Activated naive CD4-positive, alpha-beta T cell treated with Interleukin-2 at 50 U/mL for 16 hours (primary cell): Measurements from ENCODE around the gene KRTAP10-7.
"Not testable (repeated sequence)": the region's sequence is repeated elsewhere in the genome, so short reads cannot be mapped to it uniquely, and the experiment has no call there.

Source experiments
- DNase-seq: peaks from one replicate; pipeline ENCODE4 v3.0.0-alpha.2; 2020

The KRTAP10-7 gene, protein sequence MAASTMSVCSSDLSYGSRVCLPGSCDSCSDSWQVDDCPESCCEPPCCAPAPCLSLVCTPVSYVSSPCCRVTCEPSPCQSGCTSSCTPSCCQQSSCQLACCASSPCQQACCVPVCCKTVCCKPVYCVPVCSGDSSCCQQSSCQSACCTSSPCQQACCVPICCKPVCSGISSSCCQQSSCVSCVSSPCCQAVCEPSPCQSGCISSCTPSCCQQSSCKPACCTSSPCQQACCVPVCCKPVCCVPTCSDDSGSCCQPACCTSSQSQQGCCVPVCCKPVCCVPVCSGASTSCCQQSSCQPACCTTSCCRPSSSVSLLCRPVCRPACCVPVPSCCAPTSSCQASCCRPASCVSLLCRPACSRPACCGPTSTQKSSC

DNA sequence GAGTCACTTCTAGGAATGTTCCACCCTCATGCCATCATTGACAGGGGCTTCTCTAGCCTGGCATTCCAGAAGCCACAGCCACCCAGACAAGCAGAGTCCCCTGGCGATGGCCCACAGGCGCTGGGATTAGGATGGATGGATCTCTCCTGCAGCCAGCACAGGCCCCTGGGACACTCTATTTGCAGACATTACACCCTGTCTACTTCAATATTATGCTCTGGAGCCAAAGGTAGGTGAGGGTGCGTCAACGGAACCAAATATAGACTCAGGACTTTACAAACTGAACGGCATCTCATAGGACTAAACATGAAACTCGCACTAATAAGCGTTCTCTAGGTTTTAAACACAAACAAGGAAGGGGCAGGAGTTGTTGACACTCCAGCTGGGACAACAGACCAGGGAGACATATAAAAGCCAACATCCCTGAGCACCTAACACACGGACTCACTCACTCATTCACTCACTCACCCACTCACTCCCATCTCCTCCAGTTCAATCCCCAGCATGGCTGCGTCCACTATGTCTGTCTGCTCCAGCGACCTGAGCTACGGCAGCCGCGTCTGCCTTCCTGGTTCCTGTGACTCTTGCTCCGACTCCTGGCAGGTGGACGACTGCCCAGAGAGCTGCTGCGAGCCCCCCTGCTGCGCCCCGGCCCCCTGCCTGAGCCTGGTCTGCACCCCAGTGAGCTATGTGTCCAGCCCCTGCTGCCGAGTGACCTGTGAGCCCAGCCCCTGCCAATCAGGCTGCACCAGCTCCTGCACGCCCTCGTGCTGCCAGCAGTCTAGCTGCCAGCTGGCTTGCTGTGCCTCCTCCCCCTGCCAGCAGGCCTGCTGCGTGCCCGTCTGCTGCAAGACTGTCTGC is at the start of gene KRTAP10-7:
TSS of gene KRTAP10-7 (plus strand) at position 480 of the 861 bp plus-strand sequence. CDS start at position 505, 25 bp downstream.
- not testable (repeated sequence) for DNase-seq

DNA sequence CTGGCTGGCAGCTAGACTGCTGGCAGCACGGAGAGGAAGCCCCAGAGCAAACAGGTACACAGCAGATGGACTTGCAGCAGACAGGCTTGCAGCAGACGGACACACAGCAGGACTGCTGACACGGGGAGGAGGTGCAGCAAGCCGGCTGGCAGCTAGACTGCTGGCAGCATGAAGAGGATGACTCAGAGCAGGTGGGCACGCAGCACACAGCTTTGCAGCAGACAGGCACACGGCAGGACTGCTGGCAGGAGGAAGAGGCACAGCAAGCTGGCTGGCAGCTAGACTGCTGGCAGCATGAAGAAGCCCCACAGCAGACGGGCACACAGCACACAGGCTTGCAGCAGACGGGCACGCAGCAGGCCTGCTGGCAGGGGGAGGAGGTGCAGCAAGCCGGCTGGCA is 49.6 kb upstream of the KRTAP10-7 start:
- no peak for DNase-seq

DNA sequence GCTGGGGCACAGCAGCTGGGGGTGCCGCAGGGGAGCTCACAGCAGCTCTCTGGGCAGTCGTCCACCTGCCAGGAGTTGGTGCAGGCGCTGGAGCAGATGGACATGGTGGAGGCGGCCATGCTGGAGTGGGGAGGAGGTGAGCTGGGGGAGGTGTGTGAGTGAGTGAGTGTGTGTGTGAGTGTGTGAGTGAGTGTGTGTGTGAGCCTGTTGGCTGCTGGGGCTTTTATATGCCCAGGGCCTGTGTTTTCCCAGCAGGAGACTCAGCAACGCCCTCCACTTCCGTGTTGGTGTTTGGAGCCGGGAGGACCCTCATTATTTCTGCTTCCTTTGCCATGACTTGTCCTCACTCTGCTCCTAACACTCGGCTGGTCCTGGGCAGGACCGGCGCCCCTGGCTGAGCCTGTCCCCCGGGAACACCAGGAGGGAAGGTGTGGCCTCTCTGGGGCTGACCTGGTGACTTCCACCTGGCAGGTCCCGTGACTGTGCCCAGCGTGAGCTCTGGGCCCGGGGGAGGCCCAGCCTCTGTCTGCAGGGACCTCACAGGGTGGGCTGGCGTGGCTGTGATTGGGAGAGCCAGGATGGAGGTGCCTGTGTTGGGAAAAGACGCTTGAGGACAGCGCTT is 48.9 kb upstream of the KRTAP10-7 start, which contains the start of gene KRTAP10-2:
TSS of gene KRTAP10-2 (minus strand) at position 166 of the 622 bp plus-strand sequence. CDS start at position 119, 47 bp downstream.
- DNase-seq: no peak

DNA sequence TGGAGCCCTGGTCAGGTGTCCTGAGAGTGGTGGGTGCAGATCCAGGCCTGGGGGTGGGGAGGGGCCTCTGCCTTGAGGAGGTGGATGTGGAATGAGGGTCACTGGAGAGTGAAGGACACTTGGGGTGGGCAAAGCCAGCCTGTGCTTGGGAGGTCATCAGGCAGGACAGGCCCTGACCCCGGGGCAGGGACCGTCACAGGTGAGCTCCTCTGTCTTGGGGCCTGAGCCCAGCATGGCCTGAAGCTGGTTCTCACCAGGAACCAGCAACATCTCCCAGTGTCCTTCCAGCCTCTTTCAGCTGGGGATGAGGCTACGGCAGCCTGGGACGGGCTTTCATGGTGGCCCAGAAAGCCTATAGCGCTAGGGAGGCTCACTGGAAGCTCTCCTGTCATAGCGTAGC is 48.3 kb upstream of the KRTAP10-7 start:
- no peak for DNase-seq

DNA sequence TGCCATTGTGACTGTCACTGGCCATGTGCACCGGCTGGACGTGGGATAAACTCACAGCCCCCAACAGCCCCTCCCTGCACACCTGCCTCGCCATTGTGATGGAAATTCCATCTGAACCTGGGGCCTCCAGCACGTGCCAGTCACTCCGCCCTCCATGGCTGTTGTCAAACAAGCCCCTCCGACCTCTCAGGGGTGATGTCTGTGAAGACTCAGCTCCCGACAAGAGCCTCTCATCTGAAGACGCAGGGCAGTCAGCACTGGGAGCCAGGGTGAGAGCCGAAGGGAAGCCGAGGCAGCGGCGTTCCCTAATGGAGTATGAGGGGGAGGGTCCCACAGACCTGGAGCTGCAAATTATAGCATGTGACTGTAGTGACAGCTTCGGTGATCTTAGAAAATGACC is 47.7 kb upstream of the KRTAP10-7 start:
- DNase-seq: no peak

DNA sequence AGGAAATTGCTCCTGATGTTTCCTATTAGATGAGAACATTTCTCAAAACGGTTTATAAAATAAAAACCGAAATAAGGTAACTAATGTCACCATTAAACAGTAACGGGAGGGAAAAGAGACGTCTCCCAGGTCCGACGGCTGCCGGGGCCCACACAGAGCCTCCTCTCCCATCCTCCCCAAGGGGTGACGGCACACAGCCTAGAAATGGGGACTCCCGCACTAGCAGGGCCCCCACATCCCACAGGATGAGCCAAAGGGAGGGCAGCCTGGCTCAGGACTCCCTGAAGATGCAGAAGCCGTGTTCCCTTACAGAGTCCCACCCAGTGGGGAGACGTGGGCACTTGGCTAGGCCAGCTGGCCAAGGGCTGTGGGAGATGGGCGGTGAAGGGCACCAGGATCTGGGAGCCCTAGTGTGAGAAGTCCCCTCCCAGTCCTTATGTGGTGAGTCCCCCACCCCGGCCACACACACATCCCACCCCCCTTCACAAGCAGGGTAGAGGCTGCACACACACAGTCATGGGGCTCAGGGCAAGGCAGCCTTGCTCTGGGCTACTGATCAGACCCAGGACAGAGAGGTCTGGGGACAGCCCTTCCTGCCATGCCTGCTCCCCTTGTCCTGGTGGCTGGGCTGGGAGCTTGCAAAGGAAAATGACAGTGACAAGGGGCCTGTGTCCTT is 45.1 kb upstream of the KRTAP10-7 start:
- DNase-seq: no peak

DNA sequence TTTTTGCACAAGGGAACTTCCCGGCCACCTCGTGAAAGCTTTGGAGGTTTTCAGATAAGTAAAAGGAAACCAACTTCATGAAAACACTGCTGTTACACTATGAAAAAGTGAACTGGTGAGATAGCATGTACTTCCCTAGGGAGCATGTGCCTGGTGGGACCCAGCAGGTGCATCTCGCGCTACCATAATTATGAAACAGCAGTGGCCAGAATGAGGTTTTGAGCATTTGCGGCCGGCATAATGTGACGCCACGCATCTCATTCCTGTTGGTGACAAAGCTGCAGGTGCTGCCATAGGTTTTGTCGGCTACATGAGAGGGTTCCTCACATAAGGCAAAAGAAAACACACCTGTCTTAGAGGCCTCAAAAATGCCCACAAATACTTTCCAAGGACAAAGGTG is 43.5 kb upstream of the KRTAP10-7 start:
- DNase-seq: no peak

DNA sequence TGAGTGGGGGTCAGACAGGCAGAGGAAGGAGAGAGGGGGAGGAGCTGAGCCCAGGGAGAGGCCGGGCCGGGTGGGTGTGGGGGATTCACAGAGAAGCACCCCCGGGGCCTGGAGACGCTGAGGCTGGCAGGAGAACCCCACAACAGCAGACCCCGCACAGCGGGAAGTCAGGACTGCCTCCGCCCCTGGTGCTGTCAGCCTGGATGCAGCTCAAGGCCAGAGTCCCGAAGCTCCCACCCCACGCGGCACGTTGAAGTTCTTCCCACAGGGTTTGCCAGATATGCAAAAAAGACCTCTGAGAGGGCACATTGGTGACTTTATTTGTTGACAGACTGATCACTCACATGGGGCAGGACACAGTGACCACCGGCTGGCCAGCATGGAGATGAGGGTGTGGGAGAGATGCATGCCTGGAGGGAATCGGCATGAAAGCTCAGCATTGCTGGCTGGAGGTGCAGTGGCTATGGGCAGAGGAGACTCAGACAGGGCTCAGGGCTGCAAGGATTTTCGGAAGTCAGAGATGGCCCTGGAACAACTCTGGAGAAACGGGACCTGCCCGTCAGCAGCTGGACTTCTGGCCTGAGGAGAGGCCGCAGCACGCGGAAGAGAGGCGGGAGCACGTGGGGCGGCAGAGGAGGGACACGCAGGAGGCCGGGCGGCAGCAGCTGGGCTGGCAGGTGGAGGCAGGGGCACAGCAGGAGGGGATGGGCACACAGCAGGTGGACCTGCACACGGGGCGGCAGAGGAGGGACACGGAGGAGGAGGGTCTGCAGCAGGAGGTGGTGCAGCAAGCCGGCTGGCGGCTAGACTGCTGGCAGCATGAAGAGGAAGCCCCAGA is 42.7 kb upstream of the KRTAP10-7 start:
- no peak for DNase-seq

DNA sequence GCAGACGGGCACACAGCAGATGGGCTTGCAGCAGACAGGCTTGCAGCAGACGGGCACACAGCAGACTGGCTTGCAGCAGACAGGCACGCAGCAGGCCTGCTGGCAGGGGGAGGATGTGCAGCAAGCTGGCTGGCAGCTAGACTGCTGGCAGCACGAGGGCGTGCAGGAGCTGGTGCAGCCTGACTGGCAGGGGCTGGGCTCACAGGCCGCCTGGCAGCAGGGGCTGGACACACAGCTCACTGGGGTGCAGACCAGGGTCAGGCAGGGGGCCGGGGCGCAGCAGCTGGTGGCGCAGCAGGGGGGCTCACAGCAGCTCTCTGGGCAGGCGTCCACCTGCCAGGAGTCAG is 42.1 kb upstream of the KRTAP10-7 start:
- DNase-seq: not testable (repeated sequence)

DNA sequence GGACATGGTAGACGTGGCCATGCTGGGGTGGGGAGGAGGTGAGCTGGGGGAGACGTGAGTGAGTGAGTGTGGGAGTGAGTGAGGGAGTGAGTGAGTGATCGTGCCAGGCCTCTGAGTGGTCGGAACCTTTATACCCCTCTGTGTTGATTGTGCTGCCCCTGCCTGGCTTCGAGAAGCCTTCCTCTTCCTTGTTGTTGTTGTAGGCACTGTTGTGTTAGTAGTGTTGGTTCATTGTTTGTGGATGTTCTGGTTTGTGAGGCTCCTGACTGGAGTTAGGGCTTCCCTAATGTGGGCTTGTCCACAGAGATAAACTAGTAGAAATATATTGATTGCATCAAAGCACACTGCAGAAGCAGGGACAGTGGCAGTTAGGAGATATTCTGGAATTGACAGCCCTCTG is 41.7 kb upstream of the KRTAP10-7 start, which contains the start of gene KRTAP10-3:
TSS of gene KRTAP10-3 (minus strand) at position 101 of the 400 bp plus-strand sequence. CDS start at position 21, 80 bp downstream.
- no peak for DNase-seq

DNA sequence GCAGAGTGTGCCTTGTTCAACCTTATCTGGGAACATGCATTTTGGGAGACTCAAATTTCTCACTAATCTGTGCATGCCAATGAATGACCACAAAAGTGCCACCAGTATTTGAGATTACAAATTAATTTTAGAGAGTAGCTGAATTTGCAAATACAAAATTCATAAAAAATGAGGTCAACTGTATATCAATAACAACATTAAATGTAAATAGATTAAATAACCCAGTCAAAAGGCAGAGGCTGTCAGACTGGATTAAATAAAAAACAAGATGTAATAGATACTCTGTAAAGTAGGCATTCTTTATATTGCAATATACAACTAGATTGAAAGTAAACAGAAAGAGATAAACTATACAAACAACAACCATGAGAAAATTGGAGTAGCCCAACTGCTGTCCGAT is 36.3 kb upstream of the KRTAP10-7 start:
- DNase-seq: no peak

DNA sequence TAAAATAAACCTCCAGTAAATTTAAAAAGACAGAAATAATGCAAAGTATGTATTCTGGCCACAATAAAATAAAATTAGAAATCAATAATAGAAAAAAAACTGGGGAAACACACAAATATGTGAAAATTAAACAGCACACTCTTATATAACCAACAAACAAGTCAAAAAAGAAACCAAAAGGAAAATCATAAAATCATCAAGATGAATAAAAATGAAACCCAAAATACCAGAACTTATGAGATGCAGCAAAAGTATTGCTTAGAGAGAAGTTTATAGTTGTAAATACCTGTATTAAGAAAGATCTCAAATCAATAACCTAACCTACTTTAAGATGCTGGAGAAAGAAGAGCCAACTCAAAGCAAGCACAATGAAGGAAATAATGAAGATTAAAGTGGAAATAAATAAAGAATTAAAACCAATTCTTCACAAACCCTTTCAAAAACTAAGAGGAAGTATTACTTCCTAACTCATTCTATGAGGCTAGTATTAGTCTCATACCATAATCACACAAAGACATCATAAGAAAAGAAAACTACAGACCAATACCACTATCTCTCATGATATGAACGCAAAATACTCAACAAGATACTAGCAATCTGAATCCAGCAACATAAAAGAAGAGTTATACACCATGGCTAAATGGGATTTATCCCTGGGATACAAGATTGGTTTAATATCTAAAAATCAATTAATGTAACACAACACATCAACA is 35.4 kb upstream of the KRTAP10-7 start:
- no peak for DNase-seq

DNA sequence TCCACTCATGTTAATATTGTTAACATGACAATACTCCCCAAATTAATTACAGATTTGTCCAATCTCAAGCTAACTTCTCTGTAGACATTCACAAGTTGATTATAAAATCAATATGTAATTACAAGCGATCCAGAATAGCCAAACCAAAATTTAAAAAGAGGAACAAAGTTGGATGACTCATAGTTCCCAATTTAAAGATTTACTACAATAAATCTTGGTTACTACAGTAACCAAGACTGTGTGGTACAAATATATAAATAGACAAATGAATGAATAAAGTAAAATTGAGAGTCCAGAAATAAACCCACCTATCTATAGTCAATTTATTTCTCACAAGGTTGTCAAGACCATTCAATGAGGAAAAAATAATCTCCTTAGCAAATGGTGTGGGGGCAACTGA is 34.0 kb upstream of the KRTAP10-7 start:
- no peak for DNase-seq

DNA sequence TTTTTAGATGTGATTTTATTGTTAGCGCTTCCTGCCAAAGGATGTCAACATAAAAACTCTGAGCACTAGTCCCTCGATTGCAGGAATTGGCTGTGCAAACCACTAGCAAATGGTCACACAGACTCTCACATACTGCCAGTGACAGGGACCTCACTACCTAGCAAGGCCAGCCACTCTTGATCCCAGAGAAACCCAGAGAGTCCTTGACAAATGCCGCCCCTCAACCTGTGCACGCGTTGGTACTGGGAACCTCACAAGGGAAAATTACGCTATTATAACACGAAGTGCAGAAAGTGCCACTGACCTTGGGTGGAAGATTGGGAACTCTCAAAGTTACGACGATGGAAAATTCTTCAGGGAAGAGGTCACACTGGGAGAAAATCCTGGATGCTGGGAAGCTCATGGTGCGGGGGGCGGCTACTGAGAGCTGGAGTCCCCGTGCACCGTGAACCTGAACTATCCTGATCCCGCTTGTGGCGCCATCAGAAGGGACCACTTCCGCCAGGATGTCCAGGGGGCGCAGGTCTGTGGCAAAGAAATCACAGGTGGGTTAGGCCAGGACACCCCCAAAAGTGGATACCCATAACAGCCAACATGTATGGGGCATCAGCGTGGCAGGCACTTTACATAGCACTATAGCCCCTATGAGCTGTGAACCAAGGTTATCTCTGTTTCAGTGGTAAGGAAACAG is 32.8 kb upstream of the KRTAP10-7 start:
- no peak for DNase-seq

DNA sequence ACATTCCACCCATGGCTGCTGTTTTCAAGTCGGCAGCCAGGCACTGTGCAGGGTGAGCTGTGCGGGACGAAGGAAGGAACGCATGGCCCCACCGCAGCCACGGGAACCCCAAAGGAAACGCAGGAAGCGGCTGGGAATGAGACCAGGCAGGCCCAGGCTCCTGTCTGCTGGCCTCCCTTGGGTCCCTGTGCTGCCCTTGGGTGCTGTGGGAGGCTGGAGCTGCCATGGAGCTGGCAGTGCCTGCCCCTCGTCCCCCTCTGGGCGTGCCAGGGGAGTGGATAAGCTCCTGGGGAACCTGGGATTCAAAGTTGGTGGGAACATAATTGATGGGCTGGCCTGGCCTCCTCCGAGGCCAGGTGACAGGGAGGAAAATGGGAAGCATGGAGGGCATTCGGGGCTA is 32.1 kb upstream of the KRTAP10-7 start:
- DNase-seq: no peak

DNA sequence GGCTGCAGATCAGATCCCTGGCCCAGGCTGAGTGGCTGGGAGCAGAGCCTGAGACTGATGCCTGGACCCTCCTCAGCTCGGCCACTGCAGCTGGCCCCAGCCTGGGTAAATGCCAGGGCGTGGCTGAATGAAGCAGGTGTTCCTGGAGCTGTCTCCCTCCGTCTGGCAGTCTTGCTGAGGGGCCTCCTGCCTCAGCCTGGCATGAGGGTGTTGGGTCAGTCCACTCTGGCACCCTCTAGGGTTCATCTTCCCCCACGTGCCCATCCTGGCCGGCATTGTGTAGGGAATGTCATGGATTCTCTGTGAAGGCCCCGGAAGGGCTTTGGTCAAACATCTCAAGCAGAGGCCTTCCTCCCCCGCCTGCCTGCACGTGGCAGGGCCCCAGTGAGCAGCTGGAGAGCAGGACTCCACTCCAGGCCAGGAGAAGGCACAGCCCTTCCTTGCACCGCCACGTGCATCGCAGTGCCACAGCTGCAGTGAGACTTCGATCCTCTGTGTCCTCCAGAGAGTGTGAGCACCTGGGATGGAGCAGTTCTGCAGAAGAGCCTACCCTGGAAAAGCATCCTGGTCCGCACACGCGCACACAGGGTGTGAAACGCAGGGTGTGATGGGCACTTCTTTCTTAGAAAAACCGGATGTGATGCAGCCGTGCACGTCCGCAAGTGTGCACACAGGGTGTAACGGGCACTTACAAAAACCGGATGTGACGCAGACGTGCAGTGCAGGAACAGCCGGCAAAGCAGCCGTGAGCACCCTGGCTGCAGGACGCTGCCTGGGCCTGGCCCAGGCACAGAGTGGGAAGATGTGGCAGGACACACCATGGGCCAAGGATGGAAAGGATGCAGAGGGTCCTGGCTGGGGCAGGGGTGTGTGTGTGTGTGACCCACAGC is 31.5 kb upstream of the KRTAP10-7 start:
- DNase-seq: no peak

DNA sequence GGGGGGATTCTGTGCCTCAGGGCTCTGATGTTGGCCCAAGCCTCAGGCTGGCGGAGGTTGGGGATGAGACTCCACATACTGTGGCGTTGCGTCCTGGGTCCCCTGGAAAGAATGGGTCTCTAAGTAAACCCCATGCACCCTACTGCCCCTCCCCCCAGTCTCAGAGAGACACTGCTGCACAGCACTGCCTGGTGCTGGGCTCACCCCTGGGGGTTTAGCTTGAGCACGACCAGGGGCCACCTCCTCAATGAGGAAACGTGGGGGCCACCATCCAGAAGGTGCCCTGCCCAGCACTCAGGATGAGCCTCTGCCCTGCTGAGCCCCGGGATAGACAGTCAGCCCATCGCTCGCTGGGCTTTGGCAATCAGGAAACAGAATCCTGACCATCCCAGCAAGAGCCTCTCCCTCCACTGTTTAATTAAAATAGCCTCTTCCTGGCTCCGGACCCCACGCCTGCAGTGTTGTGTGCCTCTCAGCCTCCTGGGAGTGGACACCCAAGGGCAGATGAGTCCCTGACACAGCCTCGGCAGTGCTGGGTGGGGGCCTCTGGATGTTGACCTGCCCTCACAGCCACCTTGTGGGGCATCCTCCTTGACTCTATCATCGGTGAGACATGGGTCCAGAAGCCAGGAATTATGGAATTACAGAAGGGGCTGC is 30.4 kb upstream of the KRTAP10-7 start:
- no peak for DNase-seq

DNA sequence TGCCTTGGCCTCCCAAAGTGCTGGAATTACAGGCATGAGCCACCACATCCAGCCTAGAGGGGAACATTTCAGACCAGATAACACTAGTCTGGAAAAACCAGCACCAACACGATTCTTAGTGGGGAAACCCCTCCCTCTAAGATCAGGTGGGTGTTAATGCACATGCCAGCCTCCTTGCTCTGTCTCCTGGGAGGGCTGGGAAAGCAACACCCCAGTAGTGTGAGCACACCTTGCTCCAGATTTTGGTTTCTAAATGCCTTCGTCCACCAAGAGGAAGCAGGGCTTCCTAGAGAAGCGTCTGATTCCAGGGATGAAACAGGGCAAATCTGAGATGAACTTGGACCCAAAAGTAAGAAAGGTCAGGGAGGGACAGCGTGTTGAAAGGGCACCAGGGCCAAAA is 29.1 kb upstream of the KRTAP10-7 start:
- DNase-seq: no peak
